HG02840 (cell line): Measurements from ENCODE around the gene AGAP1.

Experiments
- ATAC-seq: cut with Tn5 transposase; IDR thresholded peaks from one replicate; pipeline ENCODE4 v1.9.1; 2021; ENCODE audit warnings: mild to moderate bottlenecking, moderate library complexity, moderate number of reproducible peaks; ENCODE audit not compliant: unreplicated experiment, low FRiP score

Gene AGAP1

DNA sequence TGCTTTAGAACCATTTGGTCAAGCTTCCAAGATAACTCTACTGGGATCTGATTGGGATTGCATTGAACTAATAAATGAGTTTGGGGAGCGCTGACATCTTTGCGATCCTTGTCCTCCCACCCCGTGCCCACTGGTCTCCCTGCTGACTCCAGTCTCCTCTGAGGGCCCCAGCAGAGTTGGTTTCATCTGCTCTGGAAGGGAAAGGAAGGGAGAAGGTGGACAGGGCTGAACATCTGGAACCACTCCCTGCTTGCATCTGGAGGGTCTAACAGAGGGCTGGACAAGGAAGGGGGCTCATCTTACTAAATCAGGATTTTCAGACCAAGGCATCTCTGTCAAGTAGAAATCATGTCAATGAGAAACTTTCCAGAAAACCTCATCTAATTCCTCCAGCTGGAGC lies 661.6 kb downstream of the AGAP1 start:
- ATAC-seq, result no peak

DNA sequence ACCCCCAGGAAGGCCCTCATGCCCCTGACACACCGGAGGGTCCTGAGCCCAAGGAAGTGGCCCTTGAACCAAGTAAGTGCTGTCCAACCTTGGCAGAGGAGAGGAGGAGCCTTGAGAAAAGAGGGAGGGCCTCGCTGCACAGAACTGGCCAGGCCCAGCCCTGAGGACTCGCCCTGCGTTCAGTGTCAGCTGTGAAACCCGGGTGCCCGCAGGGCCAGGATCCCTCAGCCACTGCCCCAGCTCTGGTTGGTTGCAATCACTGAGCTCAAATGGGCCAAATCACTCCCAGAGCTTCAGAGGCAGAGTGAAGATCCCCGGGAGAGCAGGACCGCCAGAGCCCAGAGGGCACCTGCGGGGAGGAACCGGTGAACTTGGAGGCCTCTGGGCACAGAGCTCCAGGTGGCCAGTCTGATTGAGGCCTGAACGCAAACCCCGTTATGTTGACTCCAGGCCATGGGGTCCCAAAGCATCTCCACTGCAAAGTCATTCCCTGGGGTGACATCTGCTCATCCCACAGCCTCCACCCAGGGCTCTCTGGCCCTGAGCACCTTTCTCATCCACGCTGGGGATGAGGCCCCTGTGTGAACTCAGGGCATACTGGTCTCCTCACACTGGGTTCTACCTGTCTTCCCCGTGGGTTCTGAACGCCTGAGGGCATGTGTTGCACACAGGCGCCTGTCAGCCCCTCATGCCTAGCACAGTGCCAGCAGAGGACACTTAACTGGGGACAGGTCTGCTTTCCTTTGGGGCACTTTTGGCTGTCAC lies 662.4 kb downstream of the AGAP1 start:
- ATAC-seq, result no peak

DNA sequence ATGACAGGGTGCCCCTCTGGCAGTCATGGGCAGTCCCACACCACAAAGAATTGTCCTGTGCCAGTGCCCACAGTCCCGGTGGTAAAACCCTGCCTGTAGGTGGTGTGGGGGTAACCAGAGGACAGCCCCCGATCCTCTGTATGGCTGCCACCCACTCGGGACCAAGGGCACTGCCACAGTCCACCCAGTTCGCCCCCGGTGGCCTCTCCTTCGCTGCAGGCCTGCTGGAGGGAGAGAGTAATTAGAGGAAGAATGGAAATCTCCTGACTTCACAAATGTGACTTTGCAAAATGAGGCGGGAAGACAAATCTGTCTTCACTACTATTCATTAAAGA lies 663.0 kb downstream of the AGAP1 start:
- ATAC-seq, result no peak

DNA sequence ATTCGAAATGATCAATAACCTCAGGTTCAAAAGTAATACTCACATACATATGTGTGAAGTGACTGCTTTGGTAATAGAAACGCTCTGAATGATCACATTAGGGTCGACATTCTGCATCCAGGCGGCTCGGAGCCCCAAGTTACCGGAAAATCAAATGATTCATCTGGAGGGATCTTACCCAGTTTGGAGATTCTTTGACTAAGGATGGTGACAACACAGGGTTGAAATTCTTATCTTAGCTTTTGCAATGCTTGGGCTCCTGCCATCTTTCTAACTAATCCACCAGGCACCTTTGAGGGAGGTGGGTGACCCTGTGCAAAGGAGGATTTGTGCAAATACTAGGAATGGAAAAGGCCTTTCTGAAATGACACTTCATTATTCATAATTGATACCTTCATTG lies 663.5 kb downstream of the AGAP1 start:
- ATAC-seq, result no peak

DNA sequence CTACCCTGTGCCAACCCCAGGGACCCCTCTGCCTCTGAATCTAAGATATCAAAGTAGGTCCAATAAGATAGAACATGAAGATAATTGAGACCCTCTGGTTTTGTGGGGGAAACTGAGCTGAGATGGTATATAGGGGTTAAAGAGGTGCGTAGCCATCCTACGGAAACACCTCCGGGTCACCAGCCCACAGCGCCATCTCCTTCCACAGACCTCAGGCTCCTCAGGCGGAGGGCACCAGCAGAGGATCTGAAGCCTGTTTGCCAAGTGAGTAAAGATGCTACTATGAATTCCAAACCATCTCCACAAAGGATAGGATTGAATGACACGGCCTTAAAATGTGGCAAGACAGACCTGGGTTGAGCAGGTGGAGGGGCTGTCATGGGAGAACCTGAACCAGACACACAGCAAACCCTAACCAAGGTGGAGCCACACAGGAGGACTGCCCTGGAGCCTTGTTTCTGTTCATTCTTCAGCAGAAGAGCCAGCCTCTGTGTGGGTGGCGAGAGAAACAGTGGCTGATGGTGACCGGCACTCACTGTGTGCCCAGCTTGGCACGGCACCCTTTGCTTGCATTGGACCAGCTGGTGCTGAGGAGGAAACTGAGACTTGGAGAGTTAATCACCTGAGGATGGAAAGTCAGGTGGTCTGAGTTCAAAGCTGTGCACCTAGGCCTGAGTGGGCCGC lies 664.1 kb downstream of the AGAP1 start:
- ATAC-seq, result no peak

DNA sequence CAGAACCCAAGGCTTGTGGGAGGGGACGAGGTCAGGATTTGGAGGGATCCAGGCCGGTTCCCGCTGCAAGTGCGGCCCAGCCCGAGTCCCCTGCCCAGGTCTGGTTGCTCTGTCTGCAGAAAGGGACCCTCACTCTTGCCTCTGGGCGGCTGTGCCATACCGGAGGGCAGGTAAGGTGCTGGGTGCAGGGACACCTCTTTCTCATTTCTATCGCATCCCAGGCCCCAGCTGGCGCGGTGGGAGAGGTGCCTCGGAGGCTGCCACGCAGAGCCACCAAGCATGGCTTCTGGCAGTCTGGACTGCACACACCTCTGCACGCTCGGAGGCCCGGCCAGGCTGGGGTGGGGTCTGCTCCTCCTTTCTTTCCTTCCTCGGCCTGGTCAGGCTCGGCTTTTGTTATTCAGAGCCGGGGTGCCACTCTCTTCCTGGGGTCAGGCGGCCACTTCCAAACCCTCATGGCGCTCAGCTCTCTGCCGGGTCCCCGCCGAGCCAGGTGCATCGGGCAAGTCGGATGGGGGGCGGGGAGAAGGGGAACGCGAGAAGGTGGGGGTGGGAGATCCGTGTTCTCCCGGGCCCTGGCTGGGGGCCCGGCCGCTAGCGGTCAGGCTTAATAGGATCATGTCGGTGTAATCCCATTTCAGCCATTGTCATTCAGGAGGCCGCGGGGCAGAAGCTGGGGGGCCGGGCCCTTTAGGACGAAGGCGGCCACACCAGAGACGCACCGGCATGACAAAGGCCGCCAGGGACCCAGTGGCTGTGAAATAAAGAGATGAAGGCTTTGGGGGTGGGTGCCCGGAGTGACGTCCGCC lies 665.3 kb downstream of the AGAP1 start:
- ATAC-seq, result no peak

DNA sequence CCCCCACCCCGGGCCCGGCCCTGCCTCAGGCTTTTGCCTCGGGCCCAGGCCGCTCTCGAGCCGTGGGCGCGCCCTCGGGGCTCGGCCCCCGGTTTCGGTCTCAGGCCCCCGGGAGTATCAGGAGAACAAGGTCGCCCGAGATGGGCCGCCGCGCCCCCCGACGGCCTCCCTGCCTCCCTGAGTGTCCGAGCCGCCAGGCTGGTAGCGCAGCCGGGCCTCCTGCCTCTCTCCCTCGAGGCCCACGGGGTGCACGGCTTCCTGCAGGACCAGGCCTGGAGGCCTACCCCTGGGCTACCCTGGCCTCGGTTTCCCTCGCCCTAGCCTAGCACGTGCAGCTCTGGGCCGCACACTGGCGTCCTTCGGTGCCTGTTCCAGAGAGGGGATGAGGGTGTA lies 665.9 kb downstream of the AGAP1 start:
- ATAC-seq, result no peak

DNA sequence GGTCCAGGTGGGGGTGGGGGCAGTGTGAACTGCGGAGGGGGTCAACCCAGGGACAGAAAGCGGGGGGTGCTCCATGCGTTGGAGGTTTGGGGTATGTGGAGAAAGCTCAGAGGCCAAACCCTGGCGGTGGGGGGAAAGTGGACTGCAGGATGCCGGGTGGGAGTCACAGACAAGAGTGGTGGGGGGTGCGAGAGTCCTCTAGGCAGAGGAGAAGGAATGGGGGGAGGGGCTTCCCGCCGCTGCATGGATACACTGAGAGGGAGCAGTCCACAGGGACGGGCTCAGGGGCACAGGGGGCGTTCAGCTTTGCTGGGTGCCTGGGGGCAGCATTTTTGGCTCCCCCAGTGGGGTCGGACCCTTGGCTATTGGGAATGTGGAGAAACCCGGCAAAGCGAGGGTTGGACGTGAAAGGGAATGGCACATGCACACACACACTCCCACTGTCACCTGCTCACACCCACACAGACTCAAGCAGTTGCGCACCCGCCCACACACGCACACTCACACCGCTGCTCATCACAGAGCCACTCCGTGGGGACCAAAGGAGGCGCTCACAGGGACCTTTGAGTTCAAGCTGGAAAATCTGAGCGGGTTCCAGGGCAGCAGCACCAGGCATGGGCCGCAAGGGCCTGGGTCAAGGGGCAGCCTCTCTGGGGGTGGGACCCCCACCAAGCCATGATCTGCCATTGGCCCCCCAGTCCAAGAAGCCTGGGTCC lies 666.7 kb downstream of the AGAP1 start:
- no peak for ATAC-seq

DNA sequence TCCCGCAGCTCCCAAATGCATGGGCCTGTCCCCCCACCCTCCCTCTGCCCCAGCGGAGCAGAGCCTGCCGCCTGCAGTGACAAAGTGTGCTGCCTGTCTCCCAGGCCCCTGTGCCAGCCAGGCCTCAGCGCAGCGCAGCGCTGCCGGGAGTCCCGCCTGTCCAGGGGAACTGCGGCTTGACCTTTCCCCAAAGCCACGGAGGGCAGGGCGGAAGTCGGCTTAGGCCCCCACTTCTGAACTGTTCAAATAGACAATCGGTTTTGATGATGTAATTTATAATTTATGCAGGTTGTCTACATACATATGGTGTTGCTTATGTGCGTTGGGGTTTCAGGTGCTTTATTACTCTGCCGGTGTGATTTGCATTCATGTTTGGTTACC lies 667.2 kb downstream of the AGAP1 start:
- ATAC-seq, result no peak

DNA sequence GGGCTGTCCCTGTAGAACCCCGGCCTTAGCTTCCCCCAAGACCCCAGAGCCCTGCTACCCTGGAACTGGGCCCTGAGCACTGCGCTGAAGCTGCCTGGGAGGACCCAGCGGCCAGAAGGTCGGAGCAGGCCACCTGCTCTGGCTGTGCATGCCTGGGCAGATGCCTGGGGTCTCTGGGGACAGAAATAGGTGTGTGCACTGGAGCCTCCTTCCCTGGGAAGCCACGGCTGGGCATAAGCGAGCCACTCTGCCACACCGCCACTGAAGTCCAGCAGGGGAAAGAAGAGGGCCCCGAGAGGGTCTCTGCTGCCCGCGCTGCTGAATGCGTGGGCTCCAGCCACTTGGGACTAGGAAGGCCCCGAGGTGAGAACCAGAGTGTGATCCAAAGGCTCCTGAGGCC lies 667.7 kb downstream of the AGAP1 start:
- no peak for ATAC-seq

DNA sequence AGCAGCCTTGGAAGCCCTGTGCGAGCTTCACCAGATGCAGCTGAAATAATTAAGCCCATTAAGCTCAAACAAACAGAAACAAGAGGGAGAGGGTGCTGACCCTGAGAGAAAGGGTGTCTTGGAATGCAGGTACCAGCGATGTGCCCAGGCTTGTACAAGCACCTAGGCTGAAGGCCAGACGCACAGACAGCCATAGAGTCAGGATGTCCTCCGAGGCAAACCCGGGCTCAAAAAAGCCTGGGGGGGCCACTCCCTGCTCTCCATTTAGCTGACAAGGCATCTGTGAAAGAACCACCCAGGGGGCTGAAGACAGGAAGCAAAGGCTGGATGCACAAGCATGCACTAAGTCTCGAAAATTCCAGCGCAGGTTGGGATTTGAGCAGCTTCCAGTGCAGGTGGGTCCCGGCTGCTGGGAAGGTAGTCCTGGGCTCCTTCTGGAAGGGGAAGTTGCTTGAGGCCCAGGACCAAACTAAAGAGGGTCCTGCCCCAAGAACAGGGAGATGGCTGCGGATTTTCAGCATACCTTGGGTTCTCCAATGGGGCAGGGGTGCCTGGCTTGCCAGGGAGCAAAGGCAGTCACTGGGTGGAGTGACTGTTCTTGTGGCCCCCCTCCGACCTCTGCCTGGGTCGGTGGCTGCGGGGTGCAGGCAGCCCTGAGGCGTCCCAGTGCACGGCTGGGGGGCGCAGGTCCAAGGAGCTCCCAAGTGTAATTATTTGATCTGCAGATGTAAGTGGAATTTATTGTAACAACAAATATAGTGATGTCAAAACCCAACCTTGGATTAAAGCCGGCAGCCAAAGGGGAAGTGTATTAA lies 668.4 kb downstream of the AGAP1 start:
- no peak for ATAC-seq

DNA sequence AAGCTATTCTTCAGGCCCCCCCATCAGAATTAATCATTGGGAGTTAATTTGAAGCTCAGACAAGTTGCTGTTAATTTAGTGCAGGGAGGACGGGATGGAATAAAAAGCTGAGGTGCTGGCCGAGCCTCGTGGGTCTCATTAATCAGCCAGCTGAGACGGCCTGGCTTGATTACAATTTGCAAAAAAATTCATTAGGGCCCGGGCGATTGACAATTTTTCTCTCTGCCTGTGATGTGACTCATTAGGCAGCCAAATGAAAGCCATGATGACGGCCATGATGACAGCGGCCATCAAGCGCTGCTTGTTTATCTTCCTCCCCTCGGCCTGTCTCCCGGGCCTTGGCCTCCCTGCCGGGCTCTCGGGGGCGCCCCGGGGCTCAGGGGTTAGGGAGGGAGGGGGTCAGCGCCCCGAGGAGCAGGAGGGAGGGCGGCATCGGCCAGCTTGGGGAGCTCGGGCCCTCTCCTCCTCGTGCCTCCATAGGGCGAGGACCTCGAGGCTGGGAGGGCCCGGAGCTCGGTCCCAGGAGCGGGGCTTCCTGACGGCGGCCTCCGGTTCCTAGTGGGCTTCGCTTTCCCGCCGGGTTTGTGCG lies 669.1 kb downstream of the AGAP1 start:
- ATAC-seq, result no peak

DNA sequence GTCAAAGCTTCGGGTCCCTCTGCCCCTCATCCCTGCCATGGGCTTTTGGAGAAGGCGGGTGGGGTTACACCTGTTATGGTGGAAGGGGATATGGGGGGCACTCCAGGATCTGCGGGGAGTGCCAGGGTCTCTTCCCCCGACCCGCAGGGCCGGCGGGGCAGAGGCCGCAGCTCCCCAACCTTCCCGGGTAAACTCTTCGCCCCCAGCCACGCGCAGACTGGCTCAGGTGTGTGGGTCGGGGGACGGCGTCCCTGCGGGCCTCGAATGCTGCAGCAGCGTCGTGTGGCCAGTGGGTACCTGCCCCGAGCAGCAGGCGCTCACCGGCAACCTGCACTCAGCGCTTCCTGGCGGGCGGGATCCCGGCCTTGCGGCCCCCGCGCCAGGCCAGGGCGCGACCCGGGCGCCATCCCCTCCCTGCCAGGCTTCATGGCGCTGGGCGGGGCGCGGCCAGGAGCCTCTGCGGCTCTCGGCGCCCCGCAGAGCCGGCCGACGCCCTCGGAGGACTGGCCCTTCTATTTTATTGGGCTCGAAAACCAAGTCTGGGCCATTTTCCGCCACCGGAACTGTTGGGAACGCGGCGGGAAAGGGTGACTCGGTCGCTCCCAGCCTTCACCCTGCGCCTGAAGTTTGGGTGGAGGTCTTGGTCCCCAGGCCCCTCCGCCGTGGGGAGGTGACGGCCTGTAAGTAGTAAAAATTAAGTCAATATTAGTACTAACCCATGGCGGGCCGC lies 669.8 kb downstream of the AGAP1 start:
- no peak for ATAC-seq

DNA sequence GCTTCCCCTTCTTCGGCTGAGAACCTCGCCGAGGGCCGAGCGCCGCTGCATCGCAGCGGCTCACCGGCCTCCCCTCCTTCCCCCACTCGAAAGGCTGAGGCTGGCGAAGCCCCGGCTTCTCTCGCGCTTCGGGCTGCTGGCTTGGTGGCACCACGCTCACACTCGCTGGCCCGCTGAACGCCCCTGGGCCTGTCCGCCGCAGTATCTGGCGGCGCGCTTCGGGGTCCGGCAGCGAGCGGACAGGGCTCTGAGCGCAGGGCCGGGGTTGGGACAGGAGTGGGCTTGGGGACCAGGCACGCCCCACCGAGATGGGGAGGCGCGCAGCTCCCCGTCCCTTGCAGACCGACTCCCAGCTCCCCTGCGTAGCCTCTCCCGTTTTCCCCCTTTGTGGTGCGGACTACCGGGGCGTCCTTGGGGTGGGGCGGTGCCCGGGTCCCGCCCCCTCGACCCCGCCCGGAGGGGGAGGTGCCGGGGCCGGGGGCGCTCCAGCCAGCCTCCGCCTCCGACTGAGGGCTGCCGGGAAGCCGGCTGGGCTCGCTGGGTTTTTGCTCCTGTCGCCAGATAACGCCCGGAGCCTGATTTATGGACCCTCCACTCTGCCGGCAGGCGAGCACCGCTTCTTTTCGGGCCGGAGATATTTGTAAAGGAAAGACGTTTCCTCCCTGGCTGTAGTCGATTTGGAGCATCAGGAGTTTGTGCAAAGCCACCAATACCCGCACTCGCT lies 670.5 kb downstream of the AGAP1 start:
- ATAC-seq, result no peak

DNA sequence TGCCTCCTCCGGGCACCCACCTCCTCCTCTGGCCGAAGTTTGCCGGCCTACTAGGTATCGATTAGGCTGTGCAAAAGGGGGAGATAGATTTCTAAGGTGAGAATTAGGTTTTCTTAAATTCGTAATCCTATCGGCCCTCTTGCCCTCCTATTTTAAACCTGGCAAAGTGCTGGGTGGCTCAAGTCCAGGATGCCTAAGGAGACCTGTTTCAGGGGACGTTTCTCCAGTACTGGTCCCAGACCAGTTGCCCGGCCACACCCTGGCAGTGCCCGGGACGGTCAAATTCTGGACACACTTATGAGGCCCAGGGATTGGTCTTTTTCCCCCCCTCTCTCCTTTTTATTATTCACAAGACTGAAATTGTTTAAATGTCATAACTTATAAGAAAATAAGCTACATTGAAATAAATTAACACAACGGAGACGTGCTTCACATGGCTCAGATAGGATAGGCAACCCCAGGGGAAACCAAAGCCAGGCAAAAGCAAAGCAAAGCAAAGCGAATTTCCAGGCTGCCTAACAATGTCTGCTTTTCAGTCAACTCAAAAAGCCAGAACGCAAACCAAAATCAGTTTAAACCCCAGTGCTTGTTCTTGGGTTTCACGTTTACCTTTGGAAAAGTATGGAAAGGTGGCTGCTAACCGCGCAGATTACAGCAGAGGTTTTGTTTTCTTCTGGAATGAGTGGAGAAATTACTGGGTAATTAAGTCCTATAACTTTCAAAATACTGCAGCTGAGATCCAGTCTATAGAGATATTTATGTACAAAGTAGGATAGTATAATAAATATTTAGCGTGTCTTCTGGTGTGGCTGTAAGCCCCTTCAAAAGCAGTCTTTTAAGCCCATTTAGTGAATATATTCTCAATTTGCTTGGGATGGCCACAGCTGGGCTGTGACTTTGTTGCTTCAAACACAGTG lies 671.3 kb downstream of the AGAP1 start:
- ATAC-seq, result no peak

DNA sequence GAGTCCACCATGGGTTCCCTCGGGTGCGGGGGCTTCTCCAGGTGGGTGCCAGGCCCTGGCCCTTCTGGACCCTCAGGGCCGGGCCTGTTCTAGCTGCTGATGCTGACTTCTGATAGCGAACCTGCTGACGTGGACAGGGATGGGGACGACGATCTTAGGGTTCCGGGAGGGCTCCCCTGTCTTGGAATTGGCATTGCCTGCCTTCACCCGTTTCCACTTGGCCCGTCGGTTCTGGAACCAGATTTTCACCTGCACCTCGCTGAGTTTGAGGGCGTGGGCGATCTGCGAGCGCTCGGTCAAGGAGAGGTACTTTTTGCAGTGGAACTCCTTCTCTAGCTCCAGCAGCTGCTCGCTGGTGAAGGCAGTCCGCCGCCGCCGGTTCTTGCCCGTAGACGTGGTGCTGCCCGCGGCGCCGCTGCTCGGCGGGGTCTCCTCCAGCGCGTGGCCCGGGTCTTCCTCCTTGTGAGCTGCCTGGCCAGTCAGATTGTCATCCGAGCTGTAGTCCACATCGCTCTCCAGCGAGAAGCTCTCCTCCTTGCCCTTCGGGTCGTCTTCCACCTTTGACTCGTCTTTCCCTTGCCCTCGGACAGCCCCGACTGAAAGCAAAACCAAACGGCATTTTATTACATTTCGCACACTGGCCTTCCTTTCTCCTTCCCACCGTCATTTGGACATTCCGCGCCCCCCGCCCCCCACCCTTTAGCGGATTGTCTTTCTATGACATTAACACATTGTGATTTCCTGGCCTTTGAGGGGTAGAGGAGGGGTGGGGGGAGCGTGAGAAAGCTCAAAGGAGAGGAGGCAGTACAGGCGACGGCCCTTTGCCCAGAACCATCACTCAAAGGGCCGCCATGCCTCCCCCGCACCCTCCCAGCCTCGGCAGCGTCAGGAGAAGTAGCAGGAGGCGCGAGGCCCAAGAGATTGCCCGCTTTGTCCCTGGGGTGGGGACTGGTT lies 672.3 kb downstream of the AGAP1 start:
- no peak for ATAC-seq
